ENCODE results near the gene CLCNKB. TPM values are rescaled to one million over a fixed set of nuclear protein-coding genes. Genes with fewer than 3 reads are reported as not detected.

The CLCNKB gene
- total and polyA plus RNA-seq, 2 of the 13 experiments (the other 11 are each of a cell fraction or from before 2014, with no cell fraction given), result 0.04 TPM; not detected in 1

- Histone ChIP-seq H3K4me3 (replicated peaks in 1 of 3; ENCODE audit: insufficient read depth in 1 of 3, low read depth in 2 of 3, low read length in 3 of 3) (no peak overlapping the region), H3K4me2 (ENCODE audit: low read depth, low read length) (no peak overlapping the region), H3K4me1 (ENCODE audit: insufficient read depth, low read length) (peaks cover 58% of the 10 kb centered on the region), H3K9me3 (ENCODE audit: low read length) (no peaks in the 10 kb centered on the region), H3K27me3 (ENCODE audit: control insufficient read depth in 1 of 2, insufficient read depth in 2 of 2, low read length in 2 of 2) (peaks cover 2 to 70% of the 10 kb centered on the region in 2 experiments; a peak in 4 of 5 replicates), H2AFZ (ENCODE audit: low read length) (no peak overlapping the region), H4K20me1 (ENCODE audit: insufficient read depth, low read length) (no peaks in the 10 kb centered on the region), H3K27ac (ENCODE audit: extremely low read length, insufficient read depth, low read length) (no peak overlapping the region), H3K36me3 (replicated peaks in 1 of 2; ENCODE audit: control insufficient read depth in 1 of 2, insufficient read depth in 2 of 2, low read length in 2 of 2) (no peaks in the 10 kb centered on the region), H3K79me2 (ENCODE audit: insufficient read depth, low read length) (no peaks in the 10 kb centered on the region), H3K9ac (ENCODE audit: insufficient read depth, low read depth, low read length) (no peak overlapping the region)
- no TSS peak for BruUV-seq (replicated peaks)
- ATAC-seq (no peak), FAIRE-seq (no peak), DNase-seq (ENCODE audit: low spot score) (no peak)
- intact Hi-C loops (cut with micrococcal nuclease; ENCODE audit: unreplicated experiment) (no loop called here), in situ Hi-C loops (cut with HindIII; ENCODE audit: extremely low pct_ligation_motif_present, low pct_unique_long_range_greater_than_20kb) (no loop called here)
- ChIA-PET POLR2A (no interaction called here), CTCF (ENCODE audit: low intra/inter-chr PET ratio, low total read pairs) (no interaction called here)
- WGBS (ENCODE audit: low lambda C conversion rate), result 27% methylated on average over 4 of the region's 8 CpGs
- TF ChIP-seq ZNF282 (IDR thresholded peaks at IDR 0.05; ENCODE audit: partially characterized antibody) (no peak), NPAS2 (CRISPR knock-in tag; IDR thresholded peaks at IDR 0.05; ENCODE audit: borderline replicate concordance) (no peak), KDM5B (CRISPR knock-in tag; IDR thresholded peaks at IDR 0.05; ENCODE audit: borderline replicate concordance) (no peak), SP2 (CRISPR knock-in tag; IDR thresholded peaks at IDR 0.05) (no peak), ZNF784 (CRISPR knock-in tag; IDR thresholded peaks at IDR 0.05; ENCODE audit: borderline replicate concordance) (no peak), BCL3 (CRISPR knock-in tag; IDR thresholded peaks at IDR 0.05) (no peak), HINFP (CRISPR knock-in tag; IDR thresholded peaks at IDR 0.05; ENCODE audit: low read depth) (no peak), ZNF235 (CRISPR knock-in tag; IDR thresholded peaks at IDR 0.05; ENCODE audit: borderline replicate concordance) (no peak), PRDM4 (CRISPR knock-in tag; IDR thresholded peaks at IDR 0.05; ENCODE audit: borderline replicate concordance) (no peak), ZFP82 (CRISPR knock-in tag; IDR thresholded peaks at IDR 0.05; ENCODE audit: borderline replicate concordance) (no peak), ZNF143 (CRISPR knock-in tag; IDR thresholded peaks at IDR 0.05) (no peak), ZNF574 (CRISPR knock-in tag; IDR thresholded peaks at IDR 0.05) (no peak)
Observed at GRCh38 chr1:16091296-16091695, 47.7 kb downstream of the CLCNKB start.

All from HepG2 (cell line).